Panc1 (cell line): ENCODE data around the gene AGBL4.

Experiments
- POLR2AphosphoS5 ChIP-seq: IDR thresholded peaks from 2 replicates; pipeline ENCODE4 v1.6.1; 2012; ENCODE audit warnings: mild to moderate bottlenecking, low read depth, low read length, moderate library complexity
- TF ChIP-seq, protein P1 (sequence below): fragments of 450-650 bp; IDR thresholded peaks from 2 replicates; pipeline ENCODE4 v1.5.1; 2017; ENCODE audit warnings: mild to moderate bottlenecking

- no peak for TF ChIP-seq POLR2AphosphoS5
- TF ChIP-seq, protein P1, sequence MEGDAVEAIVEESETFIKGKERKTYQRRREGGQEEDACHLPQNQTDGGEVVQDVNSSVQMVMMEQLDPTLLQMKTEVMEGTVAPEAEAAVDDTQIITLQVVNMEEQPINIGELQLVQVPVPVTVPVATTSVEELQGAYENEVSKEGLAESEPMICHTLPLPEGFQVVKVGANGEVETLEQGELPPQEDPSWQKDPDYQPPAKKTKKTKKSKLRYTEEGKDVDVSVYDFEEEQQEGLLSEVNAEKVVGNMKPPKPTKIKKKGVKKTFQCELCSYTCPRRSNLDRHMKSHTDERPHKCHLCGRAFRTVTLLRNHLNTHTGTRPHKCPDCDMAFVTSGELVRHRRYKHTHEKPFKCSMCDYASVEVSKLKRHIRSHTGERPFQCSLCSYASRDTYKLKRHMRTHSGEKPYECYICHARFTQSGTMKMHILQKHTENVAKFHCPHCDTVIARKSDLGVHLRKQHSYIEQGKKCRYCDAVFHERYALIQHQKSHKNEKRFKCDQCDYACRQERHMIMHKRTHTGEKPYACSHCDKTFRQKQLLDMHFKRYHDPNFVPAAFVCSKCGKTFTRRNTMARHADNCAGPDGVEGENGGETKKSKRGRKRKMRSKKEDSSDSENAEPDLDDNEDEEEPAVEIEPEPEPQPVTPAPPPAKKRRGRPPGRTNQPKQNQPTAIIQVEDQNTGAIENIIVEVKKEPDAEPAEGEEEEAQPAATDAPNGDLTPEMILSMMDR = no peak
Observed at GRCh38 chr1:49252917-49253316, 770.8 kb downstream of the AGBL4 start.
